Activated CD8-positive, alpha-beta memory T cell treated with anti-CD3 and anti-CD28 coated beads, Interleukin-2, amount 10 ng/mL, durations not matched to agents 7 days and 5 days (primary cell): ENCODE measurements around the gene DYRK2. TPM values are rescaled to one million over a fixed set of nuclear protein-coding genes. Genes with fewer than 3 reads are reported as not detected.

Source experiments
- ATAC-seq: fragments of 150-1000 bp; cut with Tn5 transposase; one replicate; pipeline ENCODE4 v1.10.0; 2021; ENCODE audit warnings: moderate library complexity
- CTCF ChIA-PET: fragments of 350-600 bp; sonication (Branson Sonifier 250); formaldehyde crosslinking; loops from one replicate; lab custom pipeline; 2021; ENCODE audit warnings: antibody characterized with exemption; lab: Charles Lee
- DNase-seq: peaks from one replicate; pipeline ENCODE4 v3.0.0-alpha.2; 2020
- H3K27ac Mint-ChIP-seq: one replicate; pipeline ENCODE4 v1.8.0; 2021; ENCODE audit warnings: mild to moderate bottlenecking, mixed read lengths
- H3K27me3 Mint-ChIP-seq: one replicate; pipeline ENCODE4 v1.8.0; 2021; ENCODE audit warnings: mixed read lengths
- H3K36me3 Mint-ChIP-seq: one replicate; pipeline ENCODE4 v1.8.0; 2021; ENCODE audit warnings: mild to moderate bottlenecking, mixed read lengths
- H3K4me1 Mint-ChIP-seq: one replicate; pipeline ENCODE4 v1.8.0; 2021; ENCODE audit warnings: mixed read lengths
- H3K4me3 Mint-ChIP-seq: one replicate; pipeline ENCODE4 v1.8.0; 2021; ENCODE audit warnings: mild to moderate bottlenecking, moderate library complexity, mixed read lengths
- H3K9me3 Mint-ChIP-seq: one replicate; pipeline ENCODE4 v1.8.0; 2022; ENCODE audit warnings: low read depth, mixed read lengths
- total RNA-seq, 2 experiments: library from RNA; stranded (reverse); gene quantifications; one replicate each; pipeline ENCODE4 v1.2.3, GENCODE V29; 2021

Gene DYRK2
- 10 to 100 TPM; 27.7 to 46.6 TPM for total RNA-seq

DNA sequence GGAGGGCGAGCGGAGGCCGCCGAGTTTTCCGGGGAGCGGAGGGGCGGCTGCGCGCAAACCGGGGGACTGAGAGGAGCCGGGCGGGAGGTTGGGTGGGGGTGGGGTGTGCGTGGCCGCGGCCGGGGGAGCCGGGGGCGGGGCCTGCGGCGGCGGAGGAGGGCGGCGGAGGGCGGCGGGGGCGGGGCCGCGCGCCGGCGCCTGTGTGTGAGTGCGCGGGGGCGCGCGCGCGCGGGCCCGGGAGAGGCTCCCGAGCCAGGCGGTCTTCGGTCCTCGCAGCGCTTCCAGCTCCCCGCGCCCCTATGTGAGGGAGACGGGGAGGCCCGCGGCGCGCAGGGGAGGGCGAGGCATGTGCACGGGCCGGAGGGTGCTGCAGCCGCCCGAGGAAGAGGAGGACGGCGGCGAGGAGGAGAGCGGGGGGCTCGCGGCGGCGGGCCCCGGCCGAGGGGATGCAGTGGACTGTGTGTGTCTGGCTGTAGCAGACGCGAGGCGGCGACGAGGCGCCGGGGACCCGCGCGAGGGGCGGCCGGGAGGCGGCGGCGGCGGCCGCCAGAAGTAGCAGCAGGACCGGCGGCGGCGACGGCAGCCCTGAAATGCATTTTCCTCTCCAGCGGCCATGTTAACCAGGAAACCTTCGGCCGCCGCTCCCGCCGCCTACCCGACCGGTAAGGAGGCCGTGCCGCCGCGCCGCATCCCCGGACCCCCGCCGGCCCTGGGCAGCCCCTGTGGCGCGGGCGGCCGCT lies at the start of gene DYRK2:
Gene DYRK2, plus strand, starts transcription at position 225 of the 740 bp plus-strand sequence. Its CDS starts 389 bp downstream, at position 614.
- peak; percentile 77 for DNase-seq
- Mint-ChIP-seq H3K27me3 (peaks cover 10% of the 10 kb centered on the region), H3K27ac (peak within 1 kb of the TSS; percentile 87), H3K36me3 (peaks cover 14% of the 10 kb centered on the region), H3K9me3 (no peaks in the 10 kb centered on the region), H3K4me1 (peaks cover 30% of the 10 kb centered on the region), H3K4me3 (peak within 1 kb of the TSS; percentile 92)
- peak; percentile 70 for ATAC-seq
- CTCF ChIA-PET, result interaction anchor here (0.6 to 3.7 kb wide), 8 partner anchors 18 to 317 kb away, joined by 3 to 17 read pairs (median 4); no protein-coding TSS in a partner anchor

DNA sequence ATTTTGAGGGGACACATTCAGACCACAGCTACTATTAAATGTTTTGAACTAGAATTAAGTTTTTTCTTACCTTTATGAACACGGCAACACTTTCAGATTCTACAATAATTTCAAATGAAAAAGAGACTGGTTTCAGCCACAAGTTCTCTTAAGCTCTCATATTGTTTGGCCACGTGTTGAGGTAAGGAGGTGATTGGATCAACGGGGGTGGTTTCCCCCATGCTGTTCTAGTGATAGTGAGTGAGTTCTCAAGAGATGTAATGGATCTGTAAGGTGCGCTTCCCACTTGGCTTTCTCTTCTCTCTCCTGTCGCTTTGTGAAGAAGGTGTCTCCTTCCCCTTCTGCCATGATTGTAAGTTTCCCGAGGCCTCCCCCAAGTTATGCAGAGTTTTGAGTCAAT lies 48.9 kb upstream of the DYRK2 start:
- Mint-ChIP-seq H3K4me3 (no peak overlapping the region), H3K4me1 (peaks cover 3% of the 10 kb centered on the region), H3K9me3 (peaks cover 4% of the 10 kb centered on the region), H3K27ac (no peak overlapping the region), H3K27me3 (no peaks in the 10 kb centered on the region), H3K36me3 (peaks cover 7% of the 10 kb centered on the region)
- ATAC-seq, result no peak
- CTCF ChIA-PET, result interaction anchor here (1.8 kb wide), 1 partner anchor 11 kb away, joined by 5 read pairs; no protein-coding TSS in a partner anchor
- no peak for DNase-seq

DNA sequence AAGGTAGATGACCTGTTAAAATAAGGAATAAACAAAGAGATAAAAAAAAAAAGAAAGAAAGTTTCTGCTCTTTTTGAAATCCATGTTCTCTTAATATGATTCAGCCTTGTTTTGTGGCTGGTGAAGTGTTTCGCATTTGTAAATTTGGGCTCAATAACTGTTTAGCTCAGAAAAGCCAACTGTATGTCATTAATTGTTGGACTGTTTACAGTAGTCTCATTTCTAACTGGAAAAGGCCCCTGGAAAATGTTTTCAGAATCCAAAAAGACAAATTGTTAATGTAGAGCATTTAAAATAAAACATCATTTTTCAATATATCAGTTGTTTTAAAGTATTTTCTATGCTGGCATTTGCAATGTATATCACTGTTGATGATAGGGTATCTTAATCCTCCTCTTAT lies 47.4 kb upstream of the DYRK2 start:
- H3K27me3 Mint-ChIP-seq, result no peaks in the 10 kb centered on the region
- H3K36me3 Mint-ChIP-seq, result peaks cover 7% of the 10 kb centered on the region
- H3K4me3 Mint-ChIP-seq, result no peak overlapping the region
- H3K27ac Mint-ChIP-seq, result no peak overlapping the region
- CTCF ChIA-PET, result interaction anchor here (1.4 kb wide), 1 partner anchor 30 kb away, joined by 4 read pairs; no protein-coding TSS in a partner anchor
- H3K4me1 Mint-ChIP-seq, result no peaks in the 10 kb centered on the region
- ATAC-seq (no peak), DNase-seq (no peak)
- peaks cover 4% of the 10 kb centered on the region for H3K9me3 Mint-ChIP-seq

GRCh38 chr12:67609226-67609870 lies 39.2 kb upstream of the DYRK2 start:
- H3K4me1 Mint-ChIP-seq, result no peaks in the 10 kb centered on the region
- no peaks in the 10 kb centered on the region for H3K9me3 Mint-ChIP-seq
- DNase-seq (no peak), ATAC-seq (no peak)
- H3K4me3 Mint-ChIP-seq, result no peak overlapping the region
- H3K36me3 Mint-ChIP-seq, result no peaks in the 10 kb centered on the region
- CTCF ChIA-PET, result no interaction called here
- H3K27me3 Mint-ChIP-seq, result no peaks in the 10 kb centered on the region
- no peak overlapping the region for H3K27ac Mint-ChIP-seq

GRCh38 chr12:67613040-67613439 lies 35.5 kb upstream of the DYRK2 start:
- no peaks in the 10 kb centered on the region for H3K27me3 Mint-ChIP-seq
- no peak overlapping the region for H3K4me3 Mint-ChIP-seq
- no peak overlapping the region for H3K27ac Mint-ChIP-seq
- CTCF ChIA-PET, result no interaction called here
- H3K9me3 Mint-ChIP-seq, result no peaks in the 10 kb centered on the region
- no peaks in the 10 kb centered on the region for H3K36me3 Mint-ChIP-seq
- DNase-seq (no peak), ATAC-seq (no peak)
- no peaks in the 10 kb centered on the region for H3K4me1 Mint-ChIP-seq

GRCh38 chr12:67617629-67618028 lies 30.9 kb upstream of the DYRK2 start:
- no peak overlapping the region for H3K4me3 Mint-ChIP-seq
- no peaks in the 10 kb centered on the region for H3K36me3 Mint-ChIP-seq
- ATAC-seq (no peak), DNase-seq (no peak)
- no peak overlapping the region for H3K27ac Mint-ChIP-seq
- no peaks in the 10 kb centered on the region for H3K4me1 Mint-ChIP-seq
- CTCF ChIA-PET, result interaction anchor here (1.3 kb wide), 1 partner anchor 325 kb away, joined by 3 read pairs; no protein-coding TSS in a partner anchor
- H3K27me3 Mint-ChIP-seq, result no peaks in the 10 kb centered on the region
- no peaks in the 10 kb centered on the region for H3K9me3 Mint-ChIP-seq

GRCh38 chr12:67618303-67618702 lies 30.2 kb upstream of the DYRK2 start:
- DNase-seq (no peak), ATAC-seq (no peak)
- Mint-ChIP-seq H3K36me3 (no peaks in the 10 kb centered on the region), H3K27me3 (no peaks in the 10 kb centered on the region), H3K27ac (no peak overlapping the region), H3K9me3 (no peaks in the 10 kb centered on the region), H3K4me3 (no peak overlapping the region), H3K4me1 (no peaks in the 10 kb centered on the region)
- CTCF ChIA-PET, result interaction anchor here (1.3 kb wide), 1 partner anchor 325 kb away, joined by 3 read pairs; no protein-coding TSS in a partner anchor

- H3K27me3 Mint-ChIP-seq, result no peaks in the 10 kb centered on the region
- H3K4me1 Mint-ChIP-seq, result no peaks in the 10 kb centered on the region
- no peak for ATAC-seq
- CTCF ChIA-PET, result no interaction called here
- H3K4me3 Mint-ChIP-seq, result no peak overlapping the region
- no peak overlapping the region for H3K27ac Mint-ChIP-seq
- no peaks in the 10 kb centered on the region for H3K9me3 Mint-ChIP-seq
- no peak for DNase-seq
- H3K36me3 Mint-ChIP-seq, result no peaks in the 10 kb centered on the region
These were observed 27.4 kb upstream of the DYRK2 start for GRCh38 chr12:67621112-67621511.

DNA sequence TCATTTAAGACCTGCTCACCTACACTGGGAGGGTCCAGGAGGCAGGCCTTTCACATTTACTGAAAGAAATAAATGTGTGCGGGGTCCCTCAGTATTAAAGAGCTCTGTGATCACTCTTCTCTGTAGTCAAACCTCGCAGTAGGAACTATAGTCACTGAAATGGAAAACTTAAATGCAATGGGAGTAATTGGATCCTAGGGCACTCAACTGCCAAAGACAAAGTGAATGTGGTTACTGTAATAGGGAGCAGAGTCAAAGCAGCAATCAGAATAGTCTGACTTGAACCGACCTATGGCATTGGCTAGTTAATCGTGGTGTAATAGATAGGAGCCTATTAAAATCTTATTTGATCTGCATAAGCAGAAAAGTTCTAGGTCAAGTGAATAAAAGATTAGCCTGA lies 26.6 kb upstream of the DYRK2 start:
- CTCF ChIA-PET, result no interaction called here
- no peak for DNase-seq
- Mint-ChIP-seq H3K27me3 (no peaks in the 10 kb centered on the region), H3K9me3 (no peaks in the 10 kb centered on the region), H3K36me3 (no peaks in the 10 kb centered on the region), H3K4me3 (no peak overlapping the region), H3K27ac (no peak overlapping the region), H3K4me1 (no peaks in the 10 kb centered on the region)
- ATAC-seq, result no peak

- Mint-ChIP-seq H3K4me3 (no peak overlapping the region), H3K9me3 (no peaks in the 10 kb centered on the region)
- CTCF ChIA-PET, result no interaction called here
These were observed 25.3 kb upstream of the DYRK2 start for GRCh38 chr12:67623259-67623658.

GRCh38 chr12:67624355-67624754 lies 24.2 kb upstream of the DYRK2 start:
- Mint-ChIP-seq H3K4me1 (peaks cover 4% of the 10 kb centered on the region), H3K27ac (no peak overlapping the region), H3K36me3 (peaks cover 7% of the 10 kb centered on the region), H3K9me3 (peaks cover 4% of the 10 kb centered on the region), H3K4me3 (no peak overlapping the region), H3K27me3 (no peaks in the 10 kb centered on the region)
- ATAC-seq, result no peak
- DNase-seq, result no peak
- CTCF ChIA-PET, result no interaction called here

More at GRCh38 chr12:67623259-67623658, 25.3 kb upstream of the DYRK2 start:
- no peaks in the 10 kb centered on the region for H3K4me1 Mint-ChIP-seq
- no peaks in the 10 kb centered on the region for H3K36me3 Mint-ChIP-seq
- ATAC-seq (no peak), DNase-seq (no peak)
- H3K27ac Mint-ChIP-seq, result no peak overlapping the region
- no peaks in the 10 kb centered on the region for H3K27me3 Mint-ChIP-seq

DNA sequence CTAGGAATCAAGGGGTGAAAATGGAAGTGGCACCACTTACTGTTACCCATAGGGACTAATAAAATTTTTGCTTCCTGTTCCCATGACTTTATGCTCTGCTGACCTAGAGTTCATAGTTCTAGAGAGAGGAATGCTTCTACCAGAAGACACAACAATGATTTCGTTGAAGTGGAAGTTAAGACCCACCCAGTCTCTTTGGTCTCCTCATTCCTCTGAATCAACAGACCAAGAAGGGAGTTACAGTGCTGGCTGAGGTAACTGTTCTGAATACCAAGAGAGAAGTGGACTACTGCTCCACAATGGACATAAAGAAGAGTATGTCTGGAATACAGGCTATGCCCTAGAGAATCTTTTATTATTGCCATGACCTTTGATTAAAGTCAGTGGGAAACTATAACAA lies 23.5 kb upstream of the DYRK2 start:
- CTCF ChIA-PET, result no interaction called here
- Mint-ChIP-seq H3K4me3 (no peak overlapping the region), H3K9me3 (peaks cover 6% of the 10 kb centered on the region), H3K4me1 (peaks cover 10% of the 10 kb centered on the region), H3K27me3 (no peaks in the 10 kb centered on the region), H3K27ac (no peak overlapping the region), H3K36me3 (peaks cover 11% of the 10 kb centered on the region)
- DNase-seq, result no peak
- ATAC-seq, result no peak

- DNase-seq, result no peak
- Mint-ChIP-seq H3K4me1 (peaks cover 22% of the 10 kb centered on the region), H3K27me3 (no peaks in the 10 kb centered on the region), H3K36me3 (peaks cover 14% of the 10 kb centered on the region), H3K27ac (no peak overlapping the region), H3K4me3 (no peak overlapping the region), H3K9me3 (peaks cover 6% of the 10 kb centered on the region)
- CTCF ChIA-PET, result no interaction called here
- no peak for ATAC-seq
These were observed 22.4 kb upstream of the DYRK2 start for GRCh38 chr12:67626156-67626555.
